Endothelial cell of umbilical vein (primary cell): ENCODE data around the gene ARL6IP6. TPM values are rescaled to one million over a fixed set of nuclear protein-coding genes. Genes with fewer than 3 reads are reported as not detected.

Experiments
- BruUV-seq: library from RNA; stranded (reverse); fragments of 400-500 nt; replicated peaks from 2 replicates; lab custom pipeline; 2021; lab: Mats Ljungman, UMichigan
- CTCF ChIA-PET: fragments of 300-600, 350-600 bp; sonication (Branson Sonifier 250); formaldehyde crosslinking; loops from one replicate; lab custom pipeline; 2021; ENCODE audit warnings: antibody characterized with exemption, inconsistent platforms; lab: Charles Lee
- POLR2A ChIA-PET: fragments of 300-600, 350-600 bp; sonication (Branson Sonifier 250); formaldehyde crosslinking; loops from one replicate; lab custom pipeline; 2021; ENCODE audit warnings: antibody characterized with exemption, inconsistent platforms; lab: Charles Lee
- DNase-seq: peaks from one replicate; pipeline ENCODE4 v3.0.0-alpha.2; 2011; ENCODE audit warnings: low read depth, low spot score
- FAIRE-seq: peaks from 2 replicates; lab custom pipeline; 2011; peaks lifted over from hg19 to GRCh38; lab: Jason Lieb, UNC
- H2AFZ ChIP-seq: 2 replicates; pipeline ENCODE4 v1.6.0; 2012; ENCODE audit warnings: low read depth, low read length, control low read depth, inconsistent platforms
- H3K27ac ChIP-seq: 2 replicates; pipeline ENCODE4 v1.5.1; 2011; ENCODE audit warnings: low read depth, mild to moderate bottlenecking, control low read depth, low read length, moderate library complexity; ENCODE audit not compliant: insufficient read depth
- H3K27me3 ChIP-seq, 2 experiments: 2 replicates each; pipeline versions ENCODE4 v1.6.0 to v1.6.1; 2011; ENCODE audit warnings: low read length in 2 of 2, mixed read lengths in 1 of 2; ENCODE audit not compliant: control insufficient read depth in 2 of 2, insufficient read depth in 2 of 2
- H3K36me3 ChIP-seq, 2 experiments: 2 replicates in 1 of 2; 3 replicates in 1 of 2; pipeline ENCODE4 v1.5.1; 2011; ENCODE audit warnings: low read length in 2 of 2, mild to moderate bottlenecking in 1 of 2, moderate library complexity in 1 of 2; ENCODE audit not compliant: control insufficient read depth in 2 of 2, insufficient read depth in 2 of 2; ENCODE audit errors: extremely low read depth in 1 of 2
- H3K4me1 ChIP-seq: 3 replicates; pipeline ENCODE4 v1.5.1; 2011; ENCODE audit warnings: mild to moderate bottlenecking, low read length; ENCODE audit not compliant: control insufficient read depth, insufficient read depth; ENCODE audit errors: extremely low read depth
- H3K4me2 ChIP-seq: 2 replicates; pipeline ENCODE4 v1.6.1; 2011; ENCODE audit warnings: low read length, control low read depth, mixed read lengths; ENCODE audit not compliant: insufficient read depth
- H3K4me3 ChIP-seq, 3 experiments: fragments of 200-600 bp in 1 of 3; sonication (generic), shearing (Covaris generic) in 1 of 3; replicated peaks in 1 of 3; 2 replicates each; pipeline ENCODE4 v1.5.1; 2011 to 2016; ENCODE audit warnings: control low read depth in 3 of 3, low read length in 3 of 3, mild to moderate bottlenecking in 2 of 3, inconsistent platforms in 1 of 3, low read depth in 1 of 3, moderate library complexity in 1 of 3; ENCODE audit not compliant: insufficient read depth in 1 of 3
- H3K79me2 ChIP-seq: 2 replicates; pipeline ENCODE4 v1.6.0; 2012; ENCODE audit warnings: low read length, inconsistent platforms; ENCODE audit not compliant: control insufficient read depth, insufficient read depth
- H3K9ac ChIP-seq: replicated peaks from 2 replicates; pipeline ENCODE3; 2011; ENCODE audit warnings: low read length, control low read depth; ENCODE audit not compliant: insufficient read depth; ENCODE audit errors: extremely low read depth
- H3K9me1 ChIP-seq: replicated peaks from 3 replicates; pipeline ENCODE4 v1.6.0; 2011; ENCODE audit warnings: mild to moderate bottlenecking, low read length; ENCODE audit not compliant: control insufficient read depth, insufficient read depth; ENCODE audit errors: extremely low read depth
- H3K9me3 ChIP-seq: replicated peaks from 2 replicates; pipeline ENCODE4 v1.5.1; 2012; ENCODE audit warnings: low read length, inconsistent platforms; ENCODE audit not compliant: control insufficient read depth, insufficient read depth
- H4K20me1 ChIP-seq: replicated peaks from 2 replicates; pipeline ENCODE3; 2011; ENCODE audit warnings: mild to moderate bottlenecking, low read length; ENCODE audit not compliant: control insufficient read depth, insufficient read depth; ENCODE audit errors: extremely low read depth
- JUN ChIP-seq: IDR thresholded peaks from 2 replicates; pipeline ENCODE4 v1.6.1; 2011; ENCODE audit warnings: borderline replicate concordance, low read depth; ENCODE audit not compliant: insufficient read length, insufficient read depth
- POLR2AphosphoS5 ChIP-seq: IDR thresholded peaks from 2 replicates; pipeline ENCODE4 v1.6.1; 2012; ENCODE audit warnings: low read depth, mild to moderate bottlenecking, control low read depth, low read length, moderate library complexity; ENCODE audit not compliant: insufficient read depth
- dilution Hi-C: fragments of 300-500 bp; cut with MboI; formaldehyde crosslinking; loops from one replicate; pipeline ENCODE4 v1.15.0; 2019; ENCODE audit warnings: low sequenced_read_pairs; ENCODE audit not compliant: extremely low pct_ligation_motif_present
- intact Hi-C: fragments of 100-400 bp; cut with micrococcal nuclease; formaldehyde crosslinking; loops from one replicate; pipeline ENCODE4 v1.10.0; 2022
- polyA plus RNA-seq, 4 experiments: library from polyadenylated mRNA; depleted of rRNA in 3 of 4; stranded (reverse) in 3 of 4; unstranded in 1 of 4; fragments of >200 nt; gene quantifications; 2 replicates each; pipeline versions ENCODE4 v1.2.1 to v1.2.3, GENCODE V29; 2011 to 2012; ENCODE audit warnings: missing spikeins in 1 of 4
- total RNA-seq: library from RNA; stranded (reverse); gene quantifications from 2 replicates; pipeline ENCODE4 v1.2.3, GENCODE V29; 2021
- TF ChIP-seq, protein P1 (sequence below), 2 donors: IDR thresholded peaks; 1 replicate in 1 of 2; 2 replicates in 1 of 2; pipeline ENCODE4 v1.5.1; 2011; ENCODE audit warnings: low read length in 2 of 2, mild to moderate bottlenecking in 2 of 2, moderate library complexity in 2 of 2, control low read depth in 1 of 2, inconsistent platforms in 1 of 2, low read depth in 1 of 2; ENCODE audit not compliant: insufficient read depth in 1 of 2; ENCODE audit errors: extremely low read depth in 1 of 2

ARL6IP6 gene
- total and polyA plus RNA-seq, 2 donors (not counting 3 experiments of a cell fraction or from before 2014, with no cell fraction given): 36.5 to 57.8 TPM

DNA sequence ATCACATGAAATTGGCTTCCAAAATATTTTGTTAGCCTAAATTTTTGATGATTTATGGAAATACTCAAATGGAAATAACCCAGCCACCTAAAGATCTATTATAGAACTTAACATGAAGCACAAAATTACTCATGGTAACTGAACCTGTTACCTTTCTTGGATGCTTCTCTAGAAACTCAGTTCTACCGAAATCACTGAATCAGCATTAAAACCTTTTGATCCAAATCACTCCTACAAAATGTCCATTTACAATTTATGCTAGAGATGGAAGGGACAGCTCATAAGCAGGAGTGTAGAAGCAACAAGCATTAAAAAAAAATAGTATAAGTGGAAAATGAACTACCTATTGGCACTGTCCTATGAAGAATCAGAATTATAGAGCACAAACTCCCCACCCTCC lies 3.3 kb upstream of the ARL6IP6 start:
- dilution Hi-C loops (no loop called here), intact Hi-C loops (loop anchor here (5.0 kb wide), 2 partner anchors 888 to 1453 kb away; partner anchors contain the start of genes ARL5A and RBM43)
- no peaks in the 10 kb centered on the region for H3K9me1 ChIP-seq
- no peak overlapping the region for H3K4me3 ChIP-seq
- DNase-seq (no peak), FAIRE-seq (no peak)
- H3K4me2 ChIP-seq: peak overlapping the region; percentile 96
- no TSS peak for BruUV-seq
- H3K27ac ChIP-seq: no peak overlapping the region
- H3K9me3 ChIP-seq: no peaks in the 10 kb centered on the region
- H3K9ac ChIP-seq: no peak overlapping the region
- H2AFZ ChIP-seq: no peak overlapping the region
- H3K4me1 ChIP-seq: peaks cover 14% of the 10 kb centered on the region
- H4K20me1 ChIP-seq: no peaks in the 10 kb centered on the region
- ChIA-PET CTCF (interaction anchor here (3.3 kb wide), 1 partner anchor 15 kb away, joined by 7 read pairs; no protein-coding TSS in a partner anchor), POLR2A (no interaction called here)
- no peaks in the 10 kb centered on the region for H3K27me3 ChIP-seq
- peaks cover 84% of the 10 kb centered on the region for H3K79me2 ChIP-seq
- H3K36me3 ChIP-seq: peaks cover 0 to 5% of the 10 kb centered on the region in 2 experiments
- TF ChIP-seq JUN (no peak), POLR2AphosphoS5 (no peak)

DNA sequence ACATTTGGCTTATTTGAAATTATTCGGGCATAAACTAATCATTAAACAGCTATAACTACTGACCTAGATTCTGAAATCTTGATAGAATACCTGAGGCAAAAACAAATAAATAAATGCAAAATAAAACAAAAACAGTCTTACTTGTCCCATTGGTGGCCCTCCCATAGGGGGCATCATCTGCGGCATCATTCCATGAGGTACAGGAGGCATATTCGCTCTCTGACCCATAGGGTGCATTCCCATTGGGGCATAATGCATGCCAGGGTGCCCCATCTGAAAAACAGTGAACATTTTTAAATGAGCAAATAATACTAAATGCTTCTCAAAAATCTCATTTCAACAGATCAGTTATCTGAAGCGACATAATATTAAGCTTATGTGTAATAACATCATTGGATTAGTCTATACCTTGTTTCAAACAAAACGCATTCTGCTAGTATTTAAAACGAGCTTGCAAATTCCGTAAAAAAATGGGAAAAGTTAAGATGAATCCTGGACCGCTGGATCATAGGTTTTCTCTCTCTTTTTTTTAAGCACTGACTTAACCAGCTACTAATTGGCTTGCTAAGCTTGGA lies 2.5 kb upstream of the ARL6IP6 start:
- no peak overlapping the region for H3K27ac ChIP-seq
- H3K79me2 ChIP-seq: peaks cover 80% of the 10 kb centered on the region
- no peak for TF ChIP-seq POLR2AphosphoS5
- TF ChIP-seq, protein P1, sequence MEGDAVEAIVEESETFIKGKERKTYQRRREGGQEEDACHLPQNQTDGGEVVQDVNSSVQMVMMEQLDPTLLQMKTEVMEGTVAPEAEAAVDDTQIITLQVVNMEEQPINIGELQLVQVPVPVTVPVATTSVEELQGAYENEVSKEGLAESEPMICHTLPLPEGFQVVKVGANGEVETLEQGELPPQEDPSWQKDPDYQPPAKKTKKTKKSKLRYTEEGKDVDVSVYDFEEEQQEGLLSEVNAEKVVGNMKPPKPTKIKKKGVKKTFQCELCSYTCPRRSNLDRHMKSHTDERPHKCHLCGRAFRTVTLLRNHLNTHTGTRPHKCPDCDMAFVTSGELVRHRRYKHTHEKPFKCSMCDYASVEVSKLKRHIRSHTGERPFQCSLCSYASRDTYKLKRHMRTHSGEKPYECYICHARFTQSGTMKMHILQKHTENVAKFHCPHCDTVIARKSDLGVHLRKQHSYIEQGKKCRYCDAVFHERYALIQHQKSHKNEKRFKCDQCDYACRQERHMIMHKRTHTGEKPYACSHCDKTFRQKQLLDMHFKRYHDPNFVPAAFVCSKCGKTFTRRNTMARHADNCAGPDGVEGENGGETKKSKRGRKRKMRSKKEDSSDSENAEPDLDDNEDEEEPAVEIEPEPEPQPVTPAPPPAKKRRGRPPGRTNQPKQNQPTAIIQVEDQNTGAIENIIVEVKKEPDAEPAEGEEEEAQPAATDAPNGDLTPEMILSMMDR (IDR thresholded peaks at IDR 0.05; ENCODE audit: extremely low read depth in 1 of 2, insufficient read depth in 1 of 2, low read depth in 1 of 2, low read length in 2 of 2): peak; percentile 57 to 60
- H3K36me3 ChIP-seq: peaks cover 0 to 5% of the 10 kb centered on the region in 2 experiments
- H3K9me3 ChIP-seq: no peaks in the 10 kb centered on the region
- H3K4me2 ChIP-seq: peak overlapping the region; percentile 96
- dilution Hi-C loops (no loop called here), intact Hi-C loops (loop anchor here (5.0 kb wide), 2 partner anchors 889 to 1454 kb away; partner anchors contain the start of genes ARL5A and RBM43)
- BruUV-seq: no TSS peak
- H3K9me1 ChIP-seq: no peaks in the 10 kb centered on the region
- DNase-seq: peak; percentile 25
- peak overlapping the region; percentile 93 for H3K9ac ChIP-seq
- H2AFZ ChIP-seq: no peak overlapping the region
- CTCF ChIA-PET: interaction anchor here (1.3 to 3.3 kb wide), 4 partner anchors 9 to 26 kb away, joined by 3 to 7 read pairs (median 4); no protein-coding TSS in a partner anchor
- H4K20me1 ChIP-seq: no peaks in the 10 kb centered on the region
- peak; percentile 42 for FAIRE-seq
- H3K4me1 ChIP-seq: peaks cover 17% of the 10 kb centered on the region
- no peaks in the 10 kb centered on the region for H3K27me3 ChIP-seq
- POLR2A ChIA-PET: no interaction called here
- H3K4me3 ChIP-seq: peak overlapping the region; percentile 72 to 99 (median 87)
